Stomach smooth muscle (tissue), 2 donors: ENCODE measurements around the gene RNF144A.
"Not testable (repeated sequence)": the region's sequence is repeated elsewhere in the genome, so short reads cannot be mapped to it uniquely, and the experiment has no call there.

Source experiments
- H3K27ac ChIP-seq: one replicate; pipeline ENCODE4 v1.7.0; 2013; ENCODE audit warnings: mild to moderate bottlenecking, low read length, inconsistent platforms
- H3K27me3 ChIP-seq, 2 donors: one replicate each; pipeline ENCODE4 v1.7.0; 2013; ENCODE audit warnings: low read length in 2 of 2; ENCODE audit not compliant: insufficient read depth in 2 of 2, control insufficient read depth in 1 of 2
- H3K36me3 ChIP-seq, 2 donors: one replicate each; pipeline ENCODE4 v1.7.0; 2013; ENCODE audit warnings: low read length in 2 of 2; ENCODE audit not compliant: control insufficient read depth in 2 of 2, insufficient read depth in 2 of 2
- H3K4me1 ChIP-seq: one replicate; pipeline ENCODE4 v1.7.0; 2013; ENCODE audit warnings: low read length; ENCODE audit not compliant: control insufficient read depth, insufficient read depth
- H3K4me3 ChIP-seq, 2 donors: one replicate each; pipeline ENCODE4 v1.7.0; 2013; ENCODE audit warnings: low read length in 2 of 2
- H3K9ac ChIP-seq, 2 donors: one replicate each; pipeline ENCODE4 v1.7.0; 2013; ENCODE audit warnings: low read length in 2 of 2, mild to moderate bottlenecking in 1 of 2
- H3K9me3 ChIP-seq, 2 donors: one replicate each; pipeline ENCODE4 v1.7.0; 2013; ENCODE audit warnings: low read length in 2 of 2; ENCODE audit not compliant: control insufficient read depth in 2 of 2
- donor health status: healthy.
- donor health status: Pancreatic carcinoma.

RNF144A gene

DNA sequence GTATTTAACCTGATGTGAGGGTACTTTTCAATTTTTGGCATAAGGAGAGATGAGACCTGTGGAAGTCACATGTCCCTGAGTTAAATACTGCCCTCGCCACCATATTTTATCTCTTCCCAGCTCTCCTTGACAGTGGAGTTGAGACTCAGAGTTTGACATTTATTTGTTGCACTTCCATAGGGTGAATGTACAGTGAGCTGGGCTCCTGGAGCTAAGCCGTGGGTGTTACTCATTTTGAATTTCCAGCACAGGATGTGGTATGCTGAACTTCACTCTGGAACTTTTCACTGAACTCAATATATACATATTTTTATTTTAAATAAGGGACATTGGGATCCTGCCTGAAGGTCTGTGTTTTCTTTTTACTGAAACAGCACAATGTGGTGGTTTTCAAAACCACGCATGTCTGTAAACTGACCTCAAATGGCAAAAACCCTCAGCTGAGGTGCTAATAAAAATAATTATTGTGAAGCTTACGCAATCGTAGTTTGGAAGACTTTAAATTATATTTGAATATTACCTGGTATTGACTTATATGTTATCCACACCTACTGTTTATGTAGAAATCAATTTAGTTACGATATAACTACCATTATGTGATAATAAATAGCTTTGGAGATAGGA, 12.1 kb downstream of the RNF144A start:
- Histone ChIP-seq H3K27ac (no peak overlapping the region), H3K4me3 (no peak overlapping the region)

DNA sequence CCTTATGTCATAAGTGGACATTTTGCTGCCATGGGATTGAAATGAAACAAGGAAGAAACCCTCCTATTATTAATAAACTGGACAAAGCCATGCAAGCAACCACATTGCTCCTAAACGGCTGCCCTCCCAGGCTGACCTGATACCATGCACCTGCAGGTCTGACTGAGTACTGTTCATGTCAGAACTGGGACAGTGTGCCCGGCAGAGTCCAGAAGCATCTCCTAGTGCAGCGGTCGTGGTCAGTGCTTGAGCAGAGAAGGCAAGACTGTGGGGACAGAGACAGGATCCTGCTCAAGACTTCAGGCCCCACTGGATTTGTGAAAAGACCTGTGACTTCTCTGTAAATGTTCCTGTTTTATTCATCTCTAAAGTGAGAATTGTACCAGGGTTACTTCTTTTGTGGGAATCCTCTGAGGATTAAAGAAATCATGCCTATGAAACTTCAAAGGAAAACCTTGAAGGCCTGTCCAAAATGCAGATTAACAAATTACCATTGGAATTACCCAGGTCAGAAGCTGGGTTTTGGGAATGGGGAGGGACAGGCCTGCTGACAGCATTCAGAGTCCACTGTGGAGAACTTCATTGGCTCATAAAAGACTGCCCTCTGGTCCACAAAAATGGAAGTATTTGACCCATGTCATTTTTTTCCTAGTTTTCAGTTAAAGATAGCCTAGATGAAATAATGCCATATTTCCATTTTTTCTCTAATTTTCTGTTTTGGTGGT, 13.9 kb downstream of the RNF144A start:
- Histone ChIP-seq H3K9ac (no peak overlapping the region), H3K4me3 (no peak overlapping the region), H3K4me1 (peaks cover 6% of the 10 kb centered on the region), H3K9me3 (no peaks in the 10 kb centered on the region), H3K27ac (no peak overlapping the region), H3K27me3 (no peaks in the 10 kb centered on the region), H3K36me3 (no peaks in the 10 kb centered on the region)

More for the DNA sequence above, 12.1 kb downstream of the RNF144A start:
- peaks cover 8% of the 10 kb centered on the region for H3K4me1 ChIP-seq
- H3K27me3 ChIP-seq, result no peaks in the 10 kb centered on the region
- H3K36me3 ChIP-seq, result no peaks in the 10 kb centered on the region
- H3K9me3 ChIP-seq, result no peaks in the 10 kb centered on the region
- no peak overlapping the region for H3K9ac ChIP-seq

DNA sequence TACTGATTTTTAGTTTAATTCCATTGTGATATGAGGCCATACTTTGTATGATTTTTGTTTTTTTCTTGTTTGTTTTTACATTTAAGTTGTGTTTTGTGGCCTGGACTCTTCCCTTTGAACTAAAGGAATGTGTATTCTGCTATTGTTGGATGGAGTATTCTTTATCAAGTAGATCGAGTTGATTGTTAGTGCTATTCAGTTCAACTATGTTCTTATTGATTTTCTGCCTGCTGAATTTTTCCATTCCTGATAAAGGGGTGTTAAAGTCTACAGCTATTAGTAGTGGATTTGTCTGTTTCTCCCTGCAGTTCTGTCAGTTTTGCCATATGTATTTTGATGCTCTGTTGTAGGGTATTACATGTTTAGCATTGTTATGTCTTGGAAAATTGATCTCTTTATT, 14.5 kb downstream of the RNF144A start:
- Histone ChIP-seq H3K4me1 (peaks cover 5% of the 10 kb centered on the region), H3K4me3 (no peak overlapping the region), H3K27ac (no peak overlapping the region), H3K36me3 (no peaks in the 10 kb centered on the region), H3K27me3 (no peaks in the 10 kb centered on the region), H3K9ac (no peak overlapping the region), H3K9me3 (no peaks in the 10 kb centered on the region)

DNA sequence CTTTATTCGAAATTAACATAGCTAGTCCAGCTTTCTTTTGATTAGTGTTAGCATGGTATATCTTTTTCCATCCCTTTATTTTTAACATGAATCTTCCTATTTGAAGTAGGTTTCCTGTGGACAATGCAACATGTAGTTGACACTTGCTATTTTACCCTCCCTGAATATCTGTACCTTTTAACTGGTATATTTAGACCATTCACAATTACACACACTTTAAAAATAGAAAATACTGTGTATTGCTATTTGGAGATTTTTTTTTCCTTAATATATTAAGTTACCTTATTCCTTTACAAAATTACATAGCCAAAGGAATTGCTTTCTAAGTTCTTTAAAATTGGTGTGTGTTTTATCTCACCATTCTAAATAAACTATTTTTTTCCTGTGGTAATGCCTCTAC, 15.0 kb downstream of the RNF144A start:
- Histone ChIP-seq H3K4me1 (peaks cover 3% of the 10 kb centered on the region), H3K4me3 (no peak overlapping the region), H3K9ac (no peak overlapping the region), H3K9me3 (no peaks in the 10 kb centered on the region), H3K27me3 (no peaks in the 10 kb centered on the region), H3K27ac (no peak overlapping the region), H3K36me3 (no peaks in the 10 kb centered on the region)

DNA sequence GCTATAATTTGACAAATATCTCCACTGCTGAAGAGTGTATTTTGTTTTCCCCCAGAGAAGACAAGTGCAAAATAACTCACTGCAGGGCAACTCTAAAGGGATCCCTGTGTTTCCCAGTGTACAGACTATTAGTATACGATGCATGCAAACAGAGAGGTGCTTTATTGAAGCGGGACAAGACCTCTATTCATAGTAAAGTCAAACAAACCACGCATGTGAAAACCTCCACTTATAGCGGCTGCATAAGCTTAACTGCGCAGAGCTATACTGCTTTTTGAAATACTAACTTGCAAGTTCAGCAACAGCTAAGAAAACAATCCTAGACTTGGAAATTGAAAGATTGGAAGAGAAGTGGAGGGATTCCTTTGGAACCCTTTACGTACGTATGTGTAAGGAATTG, 15.6 kb downstream of the RNF144A start:
- Histone ChIP-seq H3K9ac (no peak overlapping the region), H3K27me3 (no peaks in the 10 kb centered on the region), H3K9me3 (no peaks in the 10 kb centered on the region), H3K27ac (no peak overlapping the region), H3K4me1 (no peaks in the 10 kb centered on the region), H3K36me3 (no peaks in the 10 kb centered on the region), H3K4me3 (no peak overlapping the region)

DNA sequence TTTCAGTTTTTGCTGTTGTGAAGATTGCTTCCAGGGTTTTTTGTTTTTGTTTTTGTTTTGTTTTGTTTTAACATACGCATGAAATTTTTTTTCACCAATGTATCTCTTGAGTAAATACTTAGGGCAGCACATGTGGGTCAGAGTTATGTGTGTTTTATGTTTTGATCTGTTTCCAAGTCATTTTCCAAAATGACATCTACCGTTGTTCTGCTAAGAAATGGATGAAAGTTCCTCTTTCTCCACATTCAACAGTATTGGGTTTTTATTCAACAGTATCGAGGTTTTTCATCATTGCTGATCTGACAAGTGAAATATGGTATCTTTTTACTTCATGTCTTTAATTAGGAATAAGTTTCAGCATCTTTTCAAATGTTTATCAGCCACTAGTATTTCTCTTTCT, 16.7 kb downstream of the RNF144A start:
- Histone ChIP-seq H3K4me3 (no peak overlapping the region), H3K27ac (no peak overlapping the region), H3K27me3 (no peaks in the 10 kb centered on the region), H3K9me3 (no peaks in the 10 kb centered on the region), H3K4me1 (no peaks in the 10 kb centered on the region), H3K9ac (no peak overlapping the region), H3K36me3 (no peaks in the 10 kb centered on the region)

DNA sequence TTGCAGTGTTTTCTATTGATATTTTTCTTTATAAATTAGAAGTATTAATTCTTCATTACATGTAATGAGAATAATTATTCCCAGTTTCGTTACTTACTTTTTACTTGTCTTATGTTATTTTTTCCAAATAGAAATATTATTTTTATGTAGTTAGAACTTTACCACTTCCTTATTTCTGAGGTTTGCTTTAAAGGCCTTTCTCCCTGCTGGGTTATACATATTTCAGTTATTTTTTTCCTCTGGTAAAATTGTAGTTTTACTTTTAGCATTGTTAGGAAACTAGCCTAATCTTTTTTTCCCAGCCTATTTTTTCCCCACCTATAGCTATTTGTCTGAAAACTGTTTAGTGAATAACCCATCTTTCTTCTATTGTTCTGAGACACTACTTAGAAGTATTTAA, 17.1 kb downstream of the RNF144A start:
- Histone ChIP-seq H3K4me3 (no peak overlapping the region), H3K9ac (no peak overlapping the region), H3K27ac (no peak overlapping the region), H3K9me3 (no peaks in the 10 kb centered on the region), H3K4me1 (no peaks in the 10 kb centered on the region), H3K27me3 (no peaks in the 10 kb centered on the region), H3K36me3 (no peaks in the 10 kb centered on the region)

DNA sequence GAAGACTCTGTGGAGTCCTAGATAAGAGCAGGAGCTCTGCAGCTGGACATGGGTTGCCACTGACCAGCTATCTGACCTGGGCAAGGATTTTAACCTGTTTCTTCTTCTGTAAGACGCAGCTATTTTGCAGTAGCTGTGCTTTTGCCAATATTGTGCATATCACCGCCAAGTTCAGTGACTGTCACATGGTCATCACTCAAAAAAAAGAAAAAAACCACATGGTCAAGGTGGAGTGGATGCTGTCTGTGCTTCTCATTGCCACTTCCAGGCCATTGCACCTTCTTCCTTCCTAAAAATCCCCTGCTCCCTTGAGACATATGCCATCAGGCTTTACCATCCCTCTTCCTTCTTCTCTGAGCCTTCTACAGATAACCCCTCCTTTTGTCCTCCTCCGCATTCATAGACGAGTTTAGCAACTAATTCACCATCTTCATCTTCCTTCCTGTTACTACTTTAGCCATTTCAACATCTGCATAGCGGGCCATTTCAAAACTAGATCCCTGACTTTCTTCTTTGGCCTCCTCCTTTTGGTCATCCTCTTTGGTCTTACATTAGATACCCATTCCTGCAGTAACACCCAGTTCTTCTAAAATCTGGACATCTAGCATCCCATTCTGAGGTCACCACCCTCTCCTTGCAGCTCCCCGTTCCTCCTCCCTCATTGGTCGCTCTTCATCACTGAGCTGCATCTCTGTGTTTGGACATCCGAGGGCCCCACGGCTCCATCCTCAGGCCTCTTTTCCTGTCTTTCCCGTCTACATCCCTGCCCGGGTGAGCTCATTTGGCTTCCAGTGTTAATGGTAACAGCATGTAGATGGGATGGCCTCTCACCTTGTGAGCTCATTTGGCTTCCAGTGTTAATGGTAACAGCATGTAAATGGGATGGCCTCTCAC, 17.8 kb downstream of the RNF144A start:
- H3K9me3 ChIP-seq, result no peaks in the 10 kb centered on the region
- H3K27me3 ChIP-seq, result no peaks in the 10 kb centered on the region
- no peak overlapping the region for H3K9ac ChIP-seq
- no peak overlapping the region for H3K27ac ChIP-seq
- no peaks in the 10 kb centered on the region for H3K4me1 ChIP-seq
- H3K36me3 ChIP-seq, result no peaks in the 10 kb centered on the region
- H3K4me3 ChIP-seq, result no peak overlapping the region

DNA sequence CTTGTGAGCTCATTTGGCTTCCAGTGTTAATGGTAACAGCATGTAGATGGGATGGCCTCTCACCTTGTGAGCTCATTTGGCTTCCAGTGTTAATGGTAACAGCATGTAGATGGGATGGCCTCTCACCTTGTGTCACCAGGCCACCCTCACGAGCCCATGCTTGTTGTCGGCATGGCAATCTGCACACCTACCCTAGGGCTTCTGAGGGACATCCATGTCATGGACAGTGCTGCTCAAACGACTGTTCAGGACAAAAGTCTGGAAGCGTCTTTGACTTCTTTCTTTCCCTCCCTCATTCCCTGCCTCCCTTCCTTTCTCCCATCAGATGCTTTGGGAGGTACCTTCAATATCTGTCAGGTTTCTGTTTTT, 18.4 kb downstream of the RNF144A start:
- not testable (repeated sequence) for H3K27ac ChIP-seq, H3K4me3 ChIP-seq, H3K9ac ChIP-seq, H3K4me1 ChIP-seq, H3K36me3 ChIP-seq, H3K27me3 ChIP-seq, H3K9me3 ChIP-seq

DNA sequence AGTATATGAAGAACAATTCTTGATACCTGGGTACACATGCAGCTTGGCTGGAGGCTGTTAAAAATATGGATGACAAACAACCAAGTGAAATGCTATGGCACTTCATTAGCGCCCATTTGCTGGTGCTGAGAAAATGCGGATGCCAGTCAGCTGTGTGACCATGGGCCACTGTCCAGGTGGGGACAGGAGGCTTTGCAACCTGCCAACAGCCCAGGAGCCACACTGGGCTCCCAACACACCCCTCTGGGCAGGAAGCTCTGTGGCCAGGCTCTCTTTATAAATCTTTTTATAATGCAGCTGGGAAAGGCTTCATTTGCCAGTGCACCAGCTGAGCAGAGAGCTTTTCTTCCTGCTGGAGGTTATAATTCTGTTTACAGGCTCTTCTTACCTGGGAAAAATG, 19.9 kb downstream of the RNF144A start:
- Histone ChIP-seq H3K4me3 (no peak overlapping the region), H3K4me1 (peaks cover 6% of the 10 kb centered on the region), H3K27me3 (no peaks in the 10 kb centered on the region), H3K36me3 (no peaks in the 10 kb centered on the region), H3K9me3 (no peaks in the 10 kb centered on the region), H3K27ac (no peak overlapping the region), H3K9ac (no peak overlapping the region)
